ENCODE results near the gene RASSF7.

GRCh38 chr11:512761-513595 lies 47.8 kb upstream of the RASSF7 start:
- no peak for TF ChIP-seq SP3 (tag by site-specific recombination; IDR thresholded peaks at IDR 0.05)
- no peak for TF ChIP-seq ZNF292 (tag by site-specific recombination; IDR thresholded peaks at IDR 0.05; ENCODE audit: borderline replicate concordance, low read depth)
- no peak for TF ChIP-seq CTCF (tag by site-specific recombination; IDR thresholded peaks at IDR 0.05)
- TF ChIP-seq, protein P1, sequence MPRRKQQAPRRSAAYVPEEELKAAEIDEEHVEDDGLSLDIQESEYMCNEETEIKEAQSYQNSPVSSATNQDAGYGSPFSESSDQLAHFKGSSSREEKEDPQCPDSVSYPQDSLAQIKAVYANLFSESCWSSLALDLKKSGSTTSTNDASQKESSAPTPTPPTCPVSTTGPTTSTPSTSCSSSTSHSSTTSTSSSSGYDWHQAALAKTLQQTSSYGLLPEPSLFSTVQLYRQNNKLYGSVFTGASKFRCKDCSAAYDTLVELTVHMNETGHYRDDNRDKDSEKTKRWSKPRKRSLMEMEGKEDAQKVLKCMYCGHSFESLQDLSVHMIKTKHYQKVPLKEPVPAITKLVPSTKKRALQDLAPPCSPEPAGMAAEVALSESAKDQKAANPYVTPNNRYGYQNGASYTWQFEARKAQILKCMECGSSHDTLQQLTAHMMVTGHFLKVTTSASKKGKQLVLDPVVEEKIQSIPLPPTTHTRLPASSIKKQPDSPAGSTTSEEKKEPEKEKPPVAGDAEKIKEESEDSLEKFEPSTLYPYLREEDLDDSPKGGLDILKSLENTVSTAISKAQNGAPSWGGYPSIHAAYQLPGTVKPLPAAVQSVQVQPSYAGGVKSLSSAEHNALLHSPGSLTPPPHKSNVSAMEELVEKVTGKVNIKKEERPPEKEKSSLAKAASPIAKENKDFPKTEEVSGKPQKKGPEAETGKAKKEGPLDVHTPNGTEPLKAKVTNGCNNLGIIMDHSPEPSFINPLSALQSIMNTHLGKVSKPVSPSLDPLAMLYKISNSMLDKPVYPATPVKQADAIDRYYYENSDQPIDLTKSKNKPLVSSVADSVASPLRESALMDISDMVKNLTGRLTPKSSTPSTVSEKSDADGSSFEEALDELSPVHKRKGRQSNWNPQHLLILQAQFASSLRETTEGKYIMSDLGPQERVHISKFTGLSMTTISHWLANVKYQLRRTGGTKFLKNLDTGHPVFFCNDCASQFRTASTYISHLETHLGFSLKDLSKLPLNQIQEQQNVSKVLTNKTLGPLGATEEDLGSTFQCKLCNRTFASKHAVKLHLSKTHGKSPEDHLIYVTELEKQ (tag by site-specific recombination; IDR thresholded peaks at IDR 0.05; ENCODE audit: borderline replicate concordance) = no peak
- no peak for TF ChIP-seq ZFP41 (tag by site-specific recombination; IDR thresholded peaks at IDR 0.05; ENCODE audit: borderline replicate concordance)
- TF ChIP-seq, protein P2, sequence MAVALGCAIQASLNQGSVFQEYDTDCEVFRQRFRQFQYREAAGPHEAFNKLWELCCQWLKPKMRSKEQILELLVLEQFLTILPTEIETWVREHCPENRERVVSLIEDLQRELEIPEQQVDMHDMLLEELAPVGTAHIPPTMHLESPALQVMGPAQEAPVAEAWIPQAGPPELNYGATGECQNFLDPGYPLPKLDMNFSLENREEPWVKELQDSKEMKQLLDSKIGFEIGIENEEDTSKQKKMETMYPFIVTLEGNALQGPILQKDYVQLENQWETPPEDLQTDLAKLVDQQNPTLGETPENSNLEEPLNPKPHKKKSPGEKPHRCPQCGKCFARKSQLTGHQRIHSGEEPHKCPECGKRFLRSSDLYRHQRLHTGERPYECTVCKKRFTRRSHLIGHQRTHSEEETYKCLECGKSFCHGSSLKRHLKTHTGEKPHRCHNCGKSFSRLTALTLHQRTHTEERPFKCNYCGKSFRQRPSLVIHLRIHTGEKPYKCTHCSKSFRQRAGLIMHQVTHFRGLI (tag by site-specific recombination; IDR thresholded peaks at IDR 0.05) = no peak
- TF ChIP-seq, protein P3, sequence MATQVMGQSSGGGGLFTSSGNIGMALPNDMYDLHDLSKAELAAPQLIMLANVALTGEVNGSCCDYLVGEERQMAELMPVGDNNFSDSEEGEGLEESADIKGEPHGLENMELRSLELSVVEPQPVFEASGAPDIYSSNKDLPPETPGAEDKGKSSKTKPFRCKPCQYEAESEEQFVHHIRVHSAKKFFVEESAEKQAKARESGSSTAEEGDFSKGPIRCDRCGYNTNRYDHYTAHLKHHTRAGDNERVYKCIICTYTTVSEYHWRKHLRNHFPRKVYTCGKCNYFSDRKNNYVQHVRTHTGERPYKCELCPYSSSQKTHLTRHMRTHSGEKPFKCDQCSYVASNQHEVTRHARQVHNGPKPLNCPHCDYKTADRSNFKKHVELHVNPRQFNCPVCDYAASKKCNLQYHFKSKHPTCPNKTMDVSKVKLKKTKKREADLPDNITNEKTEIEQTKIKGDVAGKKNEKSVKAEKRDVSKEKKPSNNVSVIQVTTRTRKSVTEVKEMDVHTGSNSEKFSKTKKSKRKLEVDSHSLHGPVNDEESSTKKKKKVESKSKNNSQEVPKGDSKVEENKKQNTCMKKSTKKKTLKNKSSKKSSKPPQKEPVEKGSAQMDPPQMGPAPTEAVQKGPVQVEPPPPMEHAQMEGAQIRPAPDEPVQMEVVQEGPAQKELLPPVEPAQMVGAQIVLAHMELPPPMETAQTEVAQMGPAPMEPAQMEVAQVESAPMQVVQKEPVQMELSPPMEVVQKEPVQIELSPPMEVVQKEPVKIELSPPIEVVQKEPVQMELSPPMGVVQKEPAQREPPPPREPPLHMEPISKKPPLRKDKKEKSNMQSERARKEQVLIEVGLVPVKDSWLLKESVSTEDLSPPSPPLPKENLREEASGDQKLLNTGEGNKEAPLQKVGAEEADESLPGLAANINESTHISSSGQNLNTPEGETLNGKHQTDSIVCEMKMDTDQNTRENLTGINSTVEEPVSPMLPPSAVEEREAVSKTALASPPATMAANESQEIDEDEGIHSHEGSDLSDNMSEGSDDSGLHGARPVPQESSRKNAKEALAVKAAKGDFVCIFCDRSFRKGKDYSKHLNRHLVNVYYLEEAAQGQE (tag by site-specific recombination; IDR thresholded peaks at IDR 0.05) = no peak
- TF ChIP-seq YY1 (tag by site-specific recombination; IDR thresholded peaks at IDR 0.05) = no peak
- no peak for TF ChIP-seq ZNF155 (tag by site-specific recombination; IDR thresholded peaks at IDR 0.05)
- TF ChIP-seq ZNF341 (tag by site-specific recombination; IDR thresholded peaks at IDR 0.05; ENCODE audit: low read depth) = no peak
- TF ChIP-seq ZNF274 (IDR thresholded peaks at IDR 0.05; ENCODE audit: low read length) = no peak
- TF ChIP-seq ZNF274 (tag by site-specific recombination; IDR thresholded peaks at IDR 0.05; ENCODE audit: borderline replicate concordance) = no peak
- TF ChIP-seq ZEB2 (tag by site-specific recombination; IDR thresholded peaks at IDR 0.05) = no peak
- TF ChIP-seq PBX3 (CRISPR knock-in tag; IDR thresholded peaks at IDR 0.05) = no peak

Measured in HEK293 (cell line).